ENCODE measurements around the gene PTPRN2.

The PTPRN2 gene

DNA sequence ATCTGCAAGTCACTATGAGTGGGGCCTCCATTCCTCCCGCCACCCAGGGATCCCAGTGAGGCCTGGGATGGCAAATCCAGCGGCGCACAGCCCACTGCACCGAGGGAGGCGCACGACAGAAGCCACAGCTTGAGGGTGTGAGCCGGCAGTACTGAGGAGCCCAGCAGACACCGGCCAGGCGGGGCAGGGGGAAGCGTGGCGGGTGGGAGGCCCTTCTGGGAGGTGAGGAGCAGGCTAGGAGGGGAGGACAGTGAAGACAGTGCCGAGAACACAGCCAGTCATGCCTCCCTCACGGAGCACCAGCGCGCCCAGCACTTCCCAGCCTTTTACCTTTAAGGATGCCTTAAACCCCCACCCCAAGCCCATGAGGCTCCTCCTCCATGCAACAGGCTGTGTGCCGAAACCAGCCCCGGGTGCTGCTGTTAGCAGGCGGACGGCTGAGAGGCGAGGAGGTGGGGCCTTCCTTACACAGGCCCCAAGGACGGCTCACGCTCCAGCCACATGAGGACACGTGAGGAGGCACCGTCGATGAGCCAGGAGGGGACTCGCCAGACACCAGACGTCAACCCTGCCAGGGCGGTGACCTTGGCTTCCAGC is 258.5 kb downstream of the PTPRN2 start:
- no peak for DNase-seq

DNA sequence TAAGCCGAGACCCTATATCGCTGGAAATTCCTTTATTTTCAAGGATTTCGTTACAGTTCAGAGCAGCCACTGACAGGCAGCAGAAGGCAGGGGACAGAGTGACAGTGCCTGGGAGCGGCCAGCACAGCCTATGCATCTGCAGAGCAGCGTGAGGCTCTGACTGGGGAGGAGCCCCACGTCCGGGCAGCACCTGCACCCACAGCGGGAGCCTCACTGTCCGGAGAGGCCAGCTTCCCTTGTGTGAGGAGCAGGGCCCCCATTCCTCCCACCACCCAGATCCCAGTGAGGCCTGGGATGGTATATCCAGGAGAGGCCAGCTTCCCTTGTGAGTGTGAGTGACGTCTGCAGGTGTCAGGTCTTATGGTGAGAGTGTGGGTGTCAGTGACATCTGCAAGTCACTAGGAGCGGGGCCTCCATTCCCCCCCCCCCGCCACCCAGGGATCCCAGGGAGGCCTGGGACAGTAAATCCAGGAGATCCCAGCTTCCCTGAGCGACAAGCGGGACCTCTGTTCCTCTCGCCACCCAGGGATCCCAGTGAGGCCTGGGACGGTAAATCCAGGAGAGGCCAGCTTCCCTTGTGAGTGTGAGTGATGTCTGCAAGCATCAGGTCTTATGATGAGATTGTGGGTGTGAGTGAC is 259.1 kb downstream of the PTPRN2 start:
- no peak for DNase-seq

GRCh38 chr7:158327571-158328180 is 259.9 kb downstream of the PTPRN2 start:
- no peak for DNase-seq

DNA sequence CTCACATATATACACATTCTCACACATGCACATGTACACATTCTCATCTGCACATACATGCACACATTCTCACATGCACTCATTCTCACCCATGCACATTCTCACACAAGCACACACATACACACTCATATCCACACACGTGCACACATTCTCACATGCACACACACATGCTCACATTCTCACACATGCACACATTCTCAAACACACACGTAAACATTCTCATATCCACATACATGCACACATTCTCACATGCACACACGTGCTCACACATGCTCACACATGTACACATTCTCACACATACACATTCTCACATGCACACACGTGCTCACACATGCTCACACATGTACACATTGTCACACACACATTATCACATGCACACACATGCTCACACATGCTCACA is 260.6 kb downstream of the PTPRN2 start:
- DNase-seq: no peak

DNA sequence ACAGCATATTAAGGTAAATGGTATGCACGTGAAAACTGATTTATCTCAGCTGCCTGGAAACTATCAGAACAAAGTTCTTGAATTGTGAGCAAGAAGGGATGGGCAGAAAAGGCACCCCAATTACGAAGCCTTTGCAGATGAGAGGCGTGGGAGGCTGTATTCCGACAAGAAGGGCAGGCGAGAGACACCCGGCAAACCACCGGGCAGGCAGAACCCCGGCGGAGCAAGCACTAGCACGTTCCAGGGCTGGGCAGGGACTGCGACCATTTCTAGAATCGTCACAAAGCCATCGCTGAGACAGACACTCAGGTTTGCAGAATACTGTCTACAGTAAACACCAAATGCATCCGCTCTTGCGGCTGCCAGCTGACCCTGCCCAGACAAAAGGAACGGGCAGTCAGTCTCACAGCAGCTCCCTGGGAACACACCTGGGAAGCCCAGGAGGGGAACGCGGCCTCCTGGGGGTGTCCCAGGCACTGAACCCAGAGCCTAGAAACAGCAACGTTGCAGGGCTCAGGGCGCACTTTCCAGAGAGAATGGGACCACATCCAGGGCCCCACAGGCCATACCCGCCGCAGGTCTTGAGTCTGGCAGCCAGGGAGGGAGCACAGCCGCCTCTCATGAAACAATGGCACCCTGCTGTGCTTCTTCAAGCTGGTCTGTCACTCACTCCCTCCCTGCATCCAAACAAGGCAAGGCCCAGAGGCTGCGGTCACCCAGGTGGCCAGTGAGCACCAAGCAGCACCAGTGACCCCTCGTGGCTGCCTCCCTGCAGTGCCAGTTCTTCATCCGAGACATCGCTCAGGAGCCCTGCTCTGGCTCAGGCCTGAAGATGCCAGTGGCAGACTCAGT is 261.9 kb downstream of the PTPRN2 start:
- no peak for DNase-seq

GRCh38 chr7:158324397-158325360 is 262.9 kb downstream of the PTPRN2 start:
- DNase-seq: no peak

- DNase-seq: no peak
These were observed 263.8 kb downstream of the PTPRN2 start for GRCh38 chr7:158323741-158324396.

DNA sequence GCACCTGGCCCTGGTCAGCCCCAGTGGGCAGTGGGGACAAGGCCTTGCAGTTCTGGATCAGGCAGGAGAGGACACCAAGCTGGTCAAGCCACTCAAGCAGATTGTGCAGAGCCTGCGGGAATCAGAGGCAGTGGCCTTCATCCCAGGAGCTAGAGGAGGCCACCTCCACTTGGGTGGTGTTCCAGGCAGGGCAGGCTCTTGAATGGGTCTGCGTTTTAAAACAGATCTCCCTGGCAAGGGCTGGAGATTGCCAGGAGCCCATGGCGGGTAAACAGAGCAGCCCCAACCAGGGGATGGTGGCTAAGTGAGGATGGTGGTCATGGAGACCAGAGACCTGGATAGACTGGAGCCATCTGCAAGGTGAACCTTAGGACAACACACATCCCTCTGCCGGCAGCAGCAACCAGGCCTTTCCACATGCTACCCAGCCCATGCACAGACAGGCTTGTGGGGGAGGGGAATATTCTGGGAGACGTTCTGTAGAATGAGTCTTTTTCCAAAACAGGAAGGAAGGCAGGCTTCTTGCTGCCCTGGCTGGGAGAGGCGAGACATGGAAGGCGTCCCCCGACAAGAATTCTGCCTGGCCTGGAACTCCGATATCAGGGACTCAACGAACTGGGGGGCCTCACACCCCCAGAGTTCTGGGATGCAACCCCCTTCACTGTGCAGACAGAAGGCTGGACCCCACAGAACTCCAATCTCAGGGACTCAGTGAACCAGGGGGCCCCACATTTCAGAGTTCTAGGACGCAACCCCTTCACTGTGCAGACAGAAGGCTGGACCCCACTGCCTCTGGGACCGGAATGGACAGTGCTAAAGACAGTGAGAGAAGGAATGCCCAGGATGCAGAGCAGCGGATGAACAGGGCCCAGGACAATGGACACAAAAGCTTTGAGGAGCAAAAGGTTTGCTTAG is 264.8 kb downstream of the PTPRN2 start:
- no peak for DNase-seq

- DNase-seq: no peak
These were observed 265.5 kb downstream of the PTPRN2 start for GRCh38 chr7:158321936-158322615.

- DNase-seq: no peak
These were observed 266.4 kb downstream of the PTPRN2 start for GRCh38 chr7:158321056-158321700.

- no peak for DNase-seq
These were observed 267.3 kb downstream of the PTPRN2 start for GRCh38 chr7:158320328-158320727.

DNA sequence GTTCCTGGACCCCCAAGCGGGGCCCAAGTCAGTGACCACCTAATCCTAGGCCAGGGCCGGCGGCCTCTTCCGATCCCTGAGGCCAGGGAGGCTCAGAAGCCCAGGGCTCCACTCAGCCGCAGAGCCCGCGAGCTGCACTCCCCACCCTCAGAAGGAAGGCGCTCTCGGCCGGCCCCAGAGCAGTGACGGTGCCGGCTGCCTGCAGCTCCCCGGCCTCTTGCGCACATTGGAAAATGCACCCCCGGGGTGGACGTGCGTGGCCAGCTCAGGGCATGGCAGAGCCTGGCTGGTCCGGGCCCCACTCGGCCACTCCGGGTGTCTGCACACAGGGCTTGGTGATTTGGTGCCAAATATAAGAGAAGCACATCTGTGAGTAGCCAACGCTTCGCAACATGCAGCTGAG is 269.1 kb downstream of the PTPRN2 start:
- no peak for DNase-seq

DNA sequence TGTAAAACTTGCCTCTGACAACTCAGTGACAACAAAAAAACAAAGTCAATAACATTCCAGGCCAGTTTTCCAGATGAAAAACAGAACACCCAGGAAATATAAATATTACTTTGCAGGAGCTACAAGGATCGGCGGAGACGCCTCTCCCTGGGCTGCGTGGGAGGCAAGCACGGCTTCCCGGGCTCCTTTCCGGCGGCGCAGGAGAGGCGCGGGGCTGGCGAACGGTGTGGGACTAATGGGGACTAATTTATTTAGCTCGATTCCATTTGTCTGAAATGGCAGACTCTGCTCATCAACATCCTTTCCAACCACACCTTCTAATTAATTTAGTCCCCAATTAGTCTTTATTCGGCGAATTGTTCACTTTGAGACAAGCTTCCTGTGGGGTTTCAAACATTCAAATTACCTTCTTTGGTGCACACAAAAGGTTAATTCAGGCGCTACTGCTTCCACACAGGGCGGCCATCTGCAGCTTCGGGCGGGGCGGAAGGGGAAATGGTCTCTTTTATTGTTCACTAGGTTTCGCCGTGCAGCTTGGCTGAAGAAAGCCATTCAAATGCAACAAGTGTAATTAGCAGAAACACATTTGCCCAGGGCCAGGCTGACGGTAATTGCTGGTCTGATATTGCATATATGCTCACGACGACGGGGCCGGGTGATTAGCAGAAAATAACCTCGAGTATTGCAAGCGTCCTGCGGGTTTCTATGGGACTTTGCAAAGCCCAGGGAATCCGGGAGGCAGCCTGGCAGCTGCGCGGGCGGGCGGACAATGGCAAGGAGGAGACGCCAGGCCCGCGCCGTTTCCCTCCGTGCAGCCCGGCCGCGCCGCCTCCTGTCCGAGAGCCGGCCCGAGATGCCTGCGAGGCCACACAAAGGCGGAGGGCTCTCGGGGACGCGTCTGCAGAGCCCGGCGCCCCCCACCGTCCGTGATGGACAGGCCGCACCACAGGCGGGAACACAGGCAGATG is 270.1 kb downstream of the PTPRN2 start:
- no peak for DNase-seq

DNA sequence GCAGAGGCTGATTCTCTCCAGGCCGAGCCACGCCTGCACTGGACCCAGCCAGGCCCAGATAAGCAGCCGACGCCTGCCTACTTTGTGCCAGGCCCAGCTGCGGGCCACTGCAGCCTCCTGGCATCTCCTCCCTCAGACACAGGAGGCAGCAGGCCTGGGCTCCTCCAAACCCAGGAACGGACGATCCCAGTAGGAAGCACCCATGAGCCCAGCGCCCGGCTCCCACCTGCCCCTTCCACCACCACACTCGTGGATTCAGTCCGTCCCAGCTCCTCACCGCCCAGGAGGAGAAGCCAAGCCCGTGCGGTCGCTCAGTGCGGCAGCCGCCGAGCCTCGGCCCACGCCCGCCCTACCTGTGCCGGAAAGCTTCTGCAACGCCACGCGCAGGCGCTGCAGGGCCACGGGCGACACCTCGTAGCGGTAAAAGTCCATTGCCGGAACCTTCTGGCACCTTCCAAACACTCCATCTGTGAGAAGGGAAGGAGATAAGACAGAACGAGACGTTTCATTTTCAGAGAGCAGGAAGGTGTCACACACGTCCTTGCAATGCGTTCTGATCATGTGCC is 271.1 kb downstream of the PTPRN2 start:
- DNase-seq: no peak

DNA sequence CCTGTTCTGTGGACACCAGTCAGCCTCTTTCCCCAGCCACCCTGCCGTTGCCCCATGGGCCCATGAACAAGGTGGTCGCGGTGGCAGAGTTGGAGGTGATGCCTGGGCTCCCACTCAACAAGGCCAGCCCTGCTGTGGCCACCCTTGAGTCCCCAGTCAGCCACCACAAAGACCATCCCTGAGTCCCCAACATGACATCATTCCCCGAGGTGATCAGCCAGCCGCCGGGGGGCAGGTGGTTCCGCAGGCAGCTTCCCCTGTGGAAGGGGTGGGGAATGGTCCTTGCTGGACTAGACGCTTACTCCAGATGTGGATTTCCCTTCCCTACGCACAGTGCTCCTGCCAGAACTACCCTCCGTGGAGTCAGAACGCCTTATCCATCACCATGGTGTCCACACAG is 271.7 kb downstream of the PTPRN2 start:
- DNase-seq: no peak

DNA sequence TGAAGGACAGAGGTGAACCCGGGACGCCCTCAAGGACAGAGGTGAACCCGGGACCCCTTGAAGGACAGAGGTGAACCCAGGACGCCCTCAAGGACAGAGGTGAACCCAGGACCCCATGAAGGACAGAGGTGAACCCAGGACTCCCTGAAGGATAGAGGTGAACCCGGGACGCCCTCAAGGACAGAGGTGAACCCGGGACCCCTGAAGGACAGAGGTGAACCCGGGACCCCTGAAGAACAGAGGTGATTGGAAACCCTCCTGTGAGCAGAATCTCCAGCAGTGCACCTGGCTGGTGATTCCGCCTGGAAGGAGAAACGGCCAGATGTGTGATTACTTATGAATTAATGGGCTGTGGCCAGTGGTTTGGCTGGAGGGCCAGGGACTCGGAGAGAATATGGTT is 272.3 kb downstream of the PTPRN2 start:
- DNase-seq: no peak

GRCh38 chr7:158314394-158314793 is 273.2 kb downstream of the PTPRN2 start:
- DNase-seq: no peak

- no peak for DNase-seq
These were observed 273.7 kb downstream of the PTPRN2 start for GRCh38 chr7:158313931-158314330.
